Nucleus accumbens (tissue), 56 donors: ENCODE measurements around the gene RAPGEF2.
"Not testable (repeated sequence)": the region's sequence is repeated elsewhere in the genome, so short reads cannot be mapped to it uniquely, and the experiment has no call there.

Experiments
- DNase-seq, 56 donors: peaks; one replicate each; lab custom pipeline; 2025; lab: John Stamatoyannopoulos, UW

RAPGEF2 gene

GRCh38 chr4:159097785-159098184 lies 5.1 kb upstream of the RAPGEF2 start:
- no peak for DNase-seq

DNA sequence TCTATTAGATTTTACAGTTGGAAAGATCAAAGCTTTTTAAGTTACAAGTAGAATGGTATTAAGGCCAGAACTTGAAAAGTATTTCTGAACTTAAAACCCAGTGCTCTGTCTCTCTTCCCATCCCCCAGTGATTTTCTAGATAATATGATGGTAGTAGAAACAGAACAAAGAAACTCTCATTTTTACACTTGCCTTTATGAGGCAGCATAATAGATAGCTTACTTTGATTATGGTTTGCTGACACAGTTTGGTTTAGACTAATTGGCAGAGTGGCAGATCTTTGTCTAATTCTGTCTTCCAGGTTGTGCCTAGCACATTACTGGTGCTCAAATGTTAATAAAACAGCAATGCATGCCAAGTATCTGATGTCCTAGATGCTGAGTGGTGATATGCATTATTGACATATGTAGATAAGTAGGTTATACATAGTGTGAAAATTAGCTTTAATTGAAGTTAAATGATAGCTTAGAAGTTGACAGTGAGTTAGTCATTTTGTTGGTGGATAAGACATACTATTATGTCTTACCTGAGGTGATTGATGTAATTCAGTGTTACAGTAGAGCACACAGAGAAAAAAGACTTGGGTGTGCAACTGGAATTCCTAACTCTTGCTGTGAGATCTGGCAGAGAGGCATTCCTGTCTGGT lies 4.3 kb upstream of the RAPGEF2 start:
- DNase-seq, result no peak

DNA sequence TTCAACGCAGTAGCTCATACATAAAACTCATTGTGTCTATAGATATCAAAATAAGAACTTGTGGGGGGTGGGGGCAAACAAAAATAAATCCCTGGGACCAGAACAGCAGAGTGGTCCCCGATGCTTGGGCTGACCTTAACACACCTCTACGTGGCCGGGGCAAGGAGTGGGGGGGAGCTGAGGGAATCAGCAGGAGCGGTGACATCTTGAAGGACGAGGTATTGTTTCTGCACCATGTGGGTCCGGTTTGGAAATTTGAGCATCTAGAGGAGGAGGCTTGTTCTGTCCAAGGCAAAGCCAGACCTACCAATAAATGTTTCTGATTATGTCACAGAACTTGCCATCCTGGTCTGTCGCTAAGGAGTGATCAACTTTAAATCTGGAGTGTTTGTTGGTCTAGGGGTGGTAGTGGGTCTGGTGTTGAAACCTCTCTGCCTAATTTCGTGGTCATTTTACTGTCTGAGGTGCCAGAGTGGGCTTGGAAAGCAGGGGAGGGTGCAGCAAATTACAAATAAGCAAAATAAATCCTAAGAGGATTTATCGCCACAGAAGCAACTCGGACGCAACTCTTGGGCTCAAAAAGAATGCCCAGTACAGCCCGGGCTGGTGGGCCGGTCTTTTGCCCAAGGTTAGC lies 774 bp upstream of the RAPGEF2 start:
- DNase-seq, result peak in 1 of 56 donors; percentile 25

- DNase-seq, result peak in 37 of 56 donors; percentile 16 to 64 (median 37)
Measured at GRCh38 chr4:159103384-159103990, 608 bp downstream of the RAPGEF2 start.

DNA sequence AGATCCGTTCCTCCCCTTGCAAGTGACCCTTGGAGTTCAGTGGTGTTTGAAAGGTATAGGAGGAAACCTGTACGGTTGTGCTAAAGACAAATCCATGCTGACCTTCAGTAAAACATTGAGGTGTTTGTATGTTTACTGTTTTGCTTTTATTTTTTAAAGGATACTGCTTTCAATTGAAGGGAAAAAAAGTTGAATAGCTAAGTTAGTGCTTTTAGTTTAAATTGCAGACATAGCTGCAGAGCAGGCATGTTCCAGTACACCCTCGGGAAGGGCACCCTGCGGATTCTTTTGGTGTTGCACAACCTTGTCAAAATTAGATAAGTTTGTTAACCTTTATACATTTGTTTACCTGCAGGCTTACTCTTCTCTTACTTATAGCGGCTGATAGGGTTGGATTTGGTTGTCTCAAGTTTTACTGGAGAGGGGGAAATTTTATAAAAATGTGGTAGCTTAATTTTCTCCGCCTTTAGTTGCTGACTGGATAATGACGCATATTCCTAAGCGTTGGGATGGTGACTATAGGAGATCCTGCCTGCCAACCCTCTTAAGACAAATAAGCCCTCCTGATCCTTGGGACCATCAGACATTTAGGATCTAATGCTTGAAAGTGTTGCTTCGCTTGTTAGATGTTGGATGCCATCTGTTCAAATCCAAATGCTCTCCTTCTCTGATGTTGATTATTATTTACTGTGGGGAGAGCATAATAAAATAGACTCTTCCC lies 2.0 kb downstream of the RAPGEF2 start:
- DNase-seq, result peak in 2 of 56 donors; percentile 1 to 8

- DNase-seq, result peak in 4 of 56 donors; percentile 1 to 6 (median 2)
Measured at GRCh38 chr4:159105761-159106243, 2.9 kb downstream of the RAPGEF2 start.

DNA sequence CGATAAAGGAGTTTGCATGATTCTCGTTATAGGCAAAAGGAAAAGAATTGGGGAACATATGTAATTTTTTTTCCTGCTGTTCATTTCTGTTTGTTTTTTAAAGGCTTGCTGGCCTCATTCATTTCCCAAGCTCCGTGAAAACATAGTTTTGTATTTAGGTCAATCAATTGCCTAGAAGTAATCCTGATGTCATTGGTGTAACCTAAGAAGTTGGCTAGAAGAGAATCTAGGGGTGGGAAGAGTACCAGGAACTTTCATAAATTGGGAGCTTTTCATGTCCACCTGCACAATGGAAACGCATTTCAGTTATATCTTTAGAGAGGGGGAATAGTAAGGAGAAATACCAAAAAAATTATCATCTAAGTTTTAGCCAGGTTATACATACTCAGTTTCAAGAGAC lies 3.8 kb downstream of the RAPGEF2 start:
- no peak for DNase-seq

DNA sequence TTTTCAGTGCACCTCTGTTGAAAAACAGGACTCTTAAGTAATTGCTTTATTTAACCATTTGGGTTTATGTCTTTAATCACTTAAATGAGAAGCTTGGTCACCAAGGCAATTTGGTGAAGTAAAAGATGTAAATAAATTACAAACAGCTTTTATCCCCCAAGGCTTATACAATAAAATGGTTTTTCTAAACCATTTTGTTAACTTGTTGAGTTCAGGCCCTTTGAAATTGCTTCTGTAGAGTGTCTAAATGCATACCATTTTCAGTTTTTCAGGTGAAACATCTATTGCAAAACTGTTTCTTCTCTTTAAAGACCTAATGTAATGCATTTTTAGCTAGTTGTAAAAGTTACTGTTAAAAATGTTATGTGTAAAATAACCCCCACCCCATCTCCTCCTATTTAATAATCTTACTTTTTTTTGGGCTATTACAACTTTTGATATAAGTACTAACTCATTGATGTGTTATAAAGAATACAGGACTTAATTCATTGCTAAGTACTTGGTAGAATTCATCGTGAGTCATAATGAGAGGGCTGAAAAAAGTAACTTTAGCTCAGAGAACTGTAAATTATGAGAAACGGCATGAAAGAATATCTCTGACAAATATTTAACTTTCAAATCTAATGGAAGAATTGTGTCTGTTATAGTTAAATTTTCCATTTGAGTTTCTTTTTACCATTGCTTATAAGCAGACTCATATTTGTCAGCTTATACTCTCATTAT lies 4.5 kb downstream of the RAPGEF2 start:
- DNase-seq, result no peak

GRCh38 chr4:159108124-159108523 lies 5.2 kb downstream of the RAPGEF2 start:
- DNase-seq, result no peak

DNA sequence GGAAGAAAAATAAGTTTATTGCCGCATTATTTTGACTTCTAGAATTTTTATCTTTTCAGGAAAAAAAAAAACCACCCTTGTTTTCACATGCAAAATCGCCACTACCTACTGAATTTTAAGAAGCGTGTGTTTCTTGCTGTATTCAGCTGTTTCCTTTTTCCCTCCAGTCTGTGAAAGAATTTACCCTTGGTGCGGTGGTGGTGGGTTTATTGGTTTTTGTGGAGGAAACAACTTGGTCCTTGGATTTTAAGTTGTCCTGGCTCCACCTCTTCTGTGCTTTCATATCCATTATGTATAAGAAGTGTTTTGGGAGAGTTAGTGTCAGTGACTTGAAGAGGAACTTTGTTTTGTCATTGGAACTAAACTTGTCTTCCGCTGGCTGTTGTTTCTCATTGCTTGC lies 8.1 kb downstream of the RAPGEF2 start:
- DNase-seq, result no peak

DNA sequence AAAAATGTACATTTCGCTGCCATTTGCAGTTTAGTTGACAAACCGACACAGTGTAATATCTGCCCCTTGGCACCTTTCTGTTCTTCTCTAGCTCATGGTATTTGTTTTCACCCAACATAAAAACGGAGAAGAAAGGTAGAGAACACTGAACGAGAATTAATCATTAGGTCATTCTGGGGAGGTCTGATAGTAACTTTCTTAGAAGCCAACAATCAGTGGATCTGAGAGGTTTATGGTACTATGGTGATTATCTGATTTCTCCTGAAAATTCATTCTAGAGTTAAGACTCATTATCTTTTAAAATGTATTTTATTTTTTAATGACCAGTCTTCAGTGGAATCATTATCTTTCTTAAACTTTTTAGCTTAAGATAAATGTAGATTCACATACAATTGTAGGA lies 8.5 kb downstream of the RAPGEF2 start:
- DNase-seq, result no peak

DNA sequence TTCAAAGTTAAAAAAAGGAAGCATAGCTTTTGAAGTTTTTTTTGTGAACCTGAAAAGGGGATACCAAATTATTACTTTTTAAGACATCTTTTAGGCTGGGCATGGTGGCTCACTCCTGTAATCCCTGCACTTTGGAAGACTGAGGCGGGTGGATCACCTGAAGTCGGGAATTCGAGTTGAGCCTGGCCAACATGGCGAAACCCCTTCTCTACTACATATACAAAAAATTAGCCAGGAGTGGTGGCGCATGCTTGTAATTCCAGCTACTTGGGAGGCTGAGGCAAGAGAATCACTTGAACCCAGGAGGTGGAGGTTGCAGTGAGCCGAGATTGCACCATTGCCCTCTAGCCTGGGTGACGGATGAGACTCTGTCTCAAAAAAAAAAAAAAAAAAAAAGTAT lies 10.5 kb downstream of the RAPGEF2 start:
- DNase-seq, result not testable (repeated sequence)

DNA sequence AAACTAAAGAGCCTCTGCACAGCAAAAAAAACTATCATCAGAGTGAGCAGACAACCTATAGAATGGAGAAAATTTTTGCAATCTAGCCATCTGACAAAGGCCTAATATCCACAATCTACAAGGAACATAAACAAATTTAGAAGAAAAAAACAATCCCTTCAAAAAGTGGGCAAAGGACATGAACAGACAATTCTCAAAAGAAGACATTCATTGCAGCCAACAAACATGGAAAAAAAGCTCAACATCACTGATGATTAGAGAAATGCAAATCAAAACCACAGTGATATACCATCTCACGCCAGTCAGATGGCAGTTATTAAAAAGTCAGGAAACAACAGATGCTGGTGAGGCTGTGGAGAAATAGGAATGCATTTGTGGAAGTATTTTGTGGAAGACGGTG lies 13.2 kb downstream of the RAPGEF2 start:
- DNase-seq, result not testable (repeated sequence)

DNA sequence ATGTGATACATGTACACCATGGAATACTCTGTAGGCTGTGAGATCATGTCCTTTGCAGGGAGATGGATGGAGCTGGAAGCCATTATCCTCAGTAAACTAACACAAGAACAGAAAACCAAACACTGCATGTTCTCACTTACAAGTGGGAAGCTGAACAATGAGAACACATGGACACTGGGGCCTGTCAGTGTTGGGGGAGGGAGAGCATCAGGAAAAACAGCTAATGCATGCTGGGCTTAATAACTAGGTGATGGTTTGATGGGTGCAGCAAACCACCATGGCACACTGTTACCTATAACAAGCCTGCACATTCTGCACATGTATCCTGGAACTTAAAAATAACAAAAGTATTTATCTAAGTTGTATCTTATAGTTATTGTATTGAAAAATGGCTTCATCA lies 13.8 kb downstream of the RAPGEF2 start:
- not testable (repeated sequence) for DNase-seq

DNA sequence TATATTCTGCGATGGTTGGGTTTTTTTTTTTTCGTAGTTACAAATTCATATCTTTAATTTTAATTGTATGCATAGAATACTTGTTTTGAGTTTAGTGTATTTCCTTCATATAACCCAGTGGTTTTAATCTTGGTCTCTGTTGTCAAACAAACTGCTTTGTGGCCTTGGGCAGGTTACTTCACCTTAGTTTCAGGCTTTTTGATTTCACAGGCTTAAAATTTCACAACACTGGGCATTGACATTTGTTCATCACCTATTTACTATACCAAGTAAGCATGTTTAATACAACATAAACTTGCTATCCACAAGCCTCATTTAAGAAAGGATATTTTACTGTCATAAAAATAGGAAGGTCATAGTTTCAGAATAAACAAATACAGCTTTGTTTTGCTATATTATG lies 14.7 kb downstream of the RAPGEF2 start:
- DNase-seq, result no peak

DNA sequence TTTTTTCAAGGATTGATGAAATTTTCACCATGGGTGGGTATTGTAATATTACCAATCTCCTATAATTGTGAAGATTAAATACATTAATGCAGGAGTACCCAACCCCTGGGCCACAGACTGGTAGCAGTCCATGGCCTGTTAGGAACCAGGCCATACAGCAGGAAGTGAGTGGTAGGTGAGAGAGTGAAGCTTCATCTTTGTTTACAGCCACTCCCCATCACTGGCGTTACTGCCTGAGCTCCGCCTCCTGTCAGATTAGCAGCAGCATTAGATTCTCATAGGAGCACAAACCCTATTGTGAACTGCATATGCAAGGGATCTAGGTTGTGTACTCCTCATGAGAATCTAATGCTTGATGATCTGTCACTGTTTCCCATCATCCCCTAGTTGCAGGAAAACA lies 15.1 kb downstream of the RAPGEF2 start:
- DNase-seq, result no peak

GRCh38 chr4:159121371-159121770 lies 18.5 kb downstream of the RAPGEF2 start:
- no peak for DNase-seq

DNA sequence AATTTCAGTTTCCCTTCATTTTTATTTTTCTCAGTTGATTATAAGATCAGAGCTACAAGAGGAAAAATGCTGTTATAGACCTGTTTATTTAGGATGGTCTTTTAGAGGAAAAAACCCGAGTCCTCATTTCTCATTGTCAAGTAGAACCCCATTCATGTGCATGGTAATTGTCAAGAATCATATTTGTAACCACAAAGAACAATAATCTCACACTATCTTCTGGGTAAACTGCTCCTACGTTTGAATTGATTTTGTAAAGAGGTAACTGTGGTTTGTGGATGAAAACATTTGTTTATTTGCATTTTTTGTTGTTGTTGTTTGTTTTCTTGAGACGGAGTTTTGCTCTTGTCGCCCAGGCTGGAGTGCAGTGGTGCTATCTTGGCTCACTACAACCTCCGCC lies 23.8 kb downstream of the RAPGEF2 start:
- DNase-seq, result no peak

DNA sequence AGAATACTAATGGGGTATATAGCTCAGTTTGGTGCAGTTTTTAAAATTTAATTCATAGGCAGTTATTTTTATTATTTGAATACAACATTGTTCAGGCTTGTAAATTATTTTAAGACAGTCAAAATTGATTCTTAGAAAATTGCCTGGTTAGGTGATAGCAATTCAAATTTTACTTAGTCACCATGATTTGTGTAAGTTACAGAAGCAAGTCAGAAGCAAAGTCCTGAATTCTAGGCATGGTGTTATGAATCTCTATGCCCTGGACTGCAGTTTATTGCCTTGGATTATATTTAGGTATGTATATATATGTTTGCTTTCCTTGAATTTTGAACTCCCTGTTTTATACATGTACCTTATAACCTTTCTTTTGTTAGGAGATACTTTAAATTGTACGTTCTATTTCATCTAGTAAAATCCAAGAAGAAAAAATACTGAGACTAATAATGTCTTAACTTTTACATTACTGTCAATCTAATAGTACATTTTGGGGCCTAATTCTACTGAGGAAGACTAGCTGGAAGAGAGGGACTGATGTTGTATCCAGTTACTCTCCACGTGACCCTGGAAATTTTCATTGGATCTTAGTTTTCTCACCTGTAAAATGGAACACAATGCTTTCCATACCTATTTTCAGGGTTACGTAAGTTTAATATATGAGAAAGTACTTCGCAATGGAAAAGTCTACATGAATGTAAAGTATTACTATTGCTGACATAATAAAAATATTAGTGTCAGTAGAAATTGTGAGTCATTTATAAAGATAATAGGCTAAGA lies 25.1 kb downstream of the RAPGEF2 start:
- no peak for DNase-seq
